DMS53 (cell line): ENCODE results near the gene HSDL2.
"Not testable (repeated sequence)": the region's sequence is repeated elsewhere in the genome, so short reads cannot be mapped to it uniquely, and the experiment has no call there.

ENCODE experiments used
- DNase-seq: peaks from one replicate; lab custom pipeline; 2025; lab: John Stamatoyannopoulos, UW

Gene HSDL2

DNA sequence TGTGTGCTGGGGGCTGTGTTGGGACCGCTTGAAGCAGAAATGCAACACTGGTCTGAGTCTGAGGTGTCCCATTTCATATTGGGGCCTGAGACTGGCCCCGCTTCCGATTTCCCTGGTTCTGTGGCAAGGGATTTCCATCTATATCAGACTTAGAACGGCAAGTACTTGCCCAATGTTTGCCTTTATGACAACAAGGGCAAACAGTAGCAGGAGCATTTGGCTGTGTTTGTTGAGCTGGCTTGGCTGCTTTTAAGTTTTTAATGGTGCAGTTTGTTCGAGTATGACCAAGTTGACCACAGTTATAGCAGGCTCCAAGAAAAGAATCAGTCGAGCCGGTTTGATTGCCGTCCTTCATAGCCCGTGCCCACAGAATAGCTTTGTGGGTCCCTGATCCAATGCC lies 17.0 kb downstream of the HSDL2 start:
- no peak for DNase-seq

DNA sequence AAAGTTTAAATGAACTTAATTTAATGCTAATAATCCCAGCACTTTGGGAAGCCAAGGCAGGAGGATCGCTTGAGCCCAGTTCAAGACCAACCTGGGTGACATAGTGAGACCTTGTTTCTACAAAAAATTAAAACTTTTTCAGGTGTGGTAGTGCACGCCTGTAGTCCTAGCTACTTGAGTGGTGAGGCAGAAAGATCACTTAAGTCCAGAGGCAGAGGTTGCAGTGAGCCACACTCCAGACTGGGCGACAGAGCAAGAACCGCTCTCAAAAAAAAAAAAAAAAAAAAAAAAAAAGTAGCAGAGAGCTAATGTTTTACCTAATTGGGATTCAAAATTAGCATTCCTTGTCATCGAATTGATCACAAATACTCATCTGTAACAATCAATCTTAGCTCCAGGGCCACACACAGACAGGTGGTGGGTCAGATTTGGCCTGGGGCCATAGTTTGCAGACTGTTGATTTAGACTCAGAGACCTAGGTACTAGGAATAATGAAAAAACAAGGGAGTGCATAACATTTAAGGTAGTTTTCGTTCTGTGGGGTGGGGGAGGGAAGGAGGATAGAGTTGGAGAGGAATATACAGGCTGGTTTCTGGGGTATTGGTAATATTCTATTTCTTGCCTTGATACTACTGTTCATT lies 21.4 kb downstream of the HSDL2 start:
- no peak for DNase-seq

DNA sequence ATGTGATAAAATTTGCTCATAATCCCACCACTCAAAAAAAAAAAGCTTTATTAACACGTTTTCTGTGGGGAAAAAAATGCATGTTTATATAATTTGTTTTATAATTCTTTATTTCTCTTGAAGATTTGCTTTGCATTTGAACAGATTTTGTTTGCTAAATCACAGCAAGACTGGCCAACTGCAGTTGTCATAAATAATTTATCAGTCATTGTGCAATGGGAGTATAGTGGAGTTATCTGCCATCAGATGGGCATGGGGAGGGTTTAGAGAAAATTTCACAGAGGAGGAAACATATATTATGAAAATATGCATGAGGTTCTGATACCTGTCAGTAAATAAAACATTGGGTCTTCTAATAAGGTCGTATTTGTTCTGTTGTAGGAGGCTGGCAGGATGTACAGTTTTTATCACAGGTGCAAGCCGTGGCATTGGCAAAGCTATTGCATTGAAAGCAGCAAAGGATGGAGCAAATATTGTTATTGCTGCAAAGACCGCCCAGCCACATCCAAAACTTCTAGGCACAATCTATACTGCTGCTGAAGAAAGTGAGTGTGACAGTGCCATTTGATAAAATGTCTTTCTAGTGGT lies 23.8 kb downstream of the HSDL2 start:
- DNase-seq, result no peak

DNA sequence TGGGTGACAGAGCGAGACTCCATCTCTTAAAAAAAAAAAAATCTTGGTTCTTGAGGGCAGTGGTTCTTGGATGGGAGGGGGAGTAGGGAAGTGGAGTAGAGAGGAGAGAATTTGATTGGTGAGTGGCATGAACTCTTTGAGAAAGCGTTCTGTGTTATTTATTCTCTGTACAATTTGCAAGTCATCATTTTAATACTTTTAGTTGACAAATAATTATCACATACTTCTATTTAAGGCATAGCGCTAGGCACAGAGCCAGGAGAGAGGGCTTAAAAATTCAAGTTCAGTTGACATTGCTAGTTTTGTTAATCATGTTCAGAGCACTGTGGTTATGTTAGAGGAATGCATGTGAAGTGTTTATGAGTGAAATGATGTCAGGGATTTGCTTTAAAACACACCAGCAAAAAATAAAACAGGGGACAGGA lies 24.6 kb downstream of the HSDL2 start:
- no peak for DNase-seq

DNA sequence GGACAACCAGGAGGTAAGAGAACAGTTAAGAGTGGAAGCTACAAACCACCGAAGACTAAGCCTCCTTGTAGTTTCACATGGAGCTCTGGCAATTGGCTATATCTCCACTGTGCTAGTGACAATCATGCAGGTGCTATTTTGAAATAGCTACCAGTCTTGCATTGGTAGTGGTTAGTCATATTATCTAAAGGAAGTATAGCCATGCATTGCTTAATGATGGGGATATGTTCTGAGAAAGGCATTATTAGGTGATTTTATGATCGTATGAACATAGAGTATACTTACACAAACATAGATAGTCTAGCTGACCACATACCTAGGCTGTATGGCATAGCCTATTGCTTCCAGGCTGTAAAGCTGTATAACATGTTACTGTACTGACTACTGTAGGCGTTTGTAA lies 28.4 kb downstream of the HSDL2 start:
- DNase-seq, result no peak

DNA sequence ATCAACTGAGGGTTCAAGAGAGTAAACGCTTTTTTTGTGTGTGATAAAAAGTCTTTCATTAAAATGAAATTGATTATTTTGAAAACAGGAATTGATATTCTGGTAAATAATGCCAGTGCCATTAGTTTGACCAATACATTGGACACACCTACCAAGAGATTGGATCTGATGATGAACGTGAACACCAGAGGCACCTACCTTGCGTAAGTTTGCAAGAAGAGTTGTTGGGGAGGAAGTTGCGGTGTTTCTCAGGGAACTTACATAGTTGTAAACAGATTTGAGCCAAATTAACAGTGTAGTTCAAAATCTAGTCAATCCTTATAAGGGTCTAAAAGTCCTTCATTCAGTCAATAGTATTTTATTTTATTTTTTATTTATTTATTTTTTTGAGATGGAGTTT lies 28.9 kb downstream of the HSDL2 start:
- DNase-seq, result no peak

DNA sequence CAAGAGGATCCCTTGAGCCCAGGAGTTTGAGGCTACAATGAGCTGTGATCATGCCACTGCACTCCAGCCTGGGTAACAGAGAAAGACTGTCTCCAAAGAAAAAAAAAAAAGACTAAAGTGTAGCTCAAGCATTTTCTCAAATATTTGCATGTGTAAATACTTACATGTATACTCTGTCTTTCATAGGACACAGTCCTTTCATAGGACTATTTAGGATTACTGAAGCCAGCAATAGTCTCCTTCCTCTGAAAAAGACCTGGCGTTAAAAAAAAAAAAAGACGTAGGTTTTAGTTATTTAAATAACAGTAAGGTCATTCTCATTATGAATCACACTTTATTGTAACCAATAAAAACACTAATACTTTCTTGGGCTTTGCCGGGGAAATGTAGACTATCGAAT lies 29.9 kb downstream of the HSDL2 start:
- no peak for DNase-seq

DNA sequence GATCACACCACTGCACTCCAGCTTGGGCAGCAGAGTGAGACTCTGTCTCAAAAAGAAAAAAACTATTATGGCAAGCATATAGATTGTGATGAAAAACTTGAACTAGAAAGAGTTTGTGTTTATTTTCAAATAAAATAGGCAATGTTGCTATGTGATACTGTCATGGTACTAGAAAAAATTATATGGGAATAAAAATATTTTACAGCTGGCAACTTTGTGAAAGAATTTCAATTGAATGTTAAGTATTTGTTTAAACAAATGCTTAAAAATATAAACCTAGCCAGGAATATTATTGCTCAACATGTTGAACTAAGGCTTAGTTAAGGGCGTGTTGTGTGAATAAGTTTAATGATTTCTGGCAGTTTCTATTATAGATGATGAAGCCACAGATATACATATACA lies 31.7 kb downstream of the HSDL2 start:
- DNase-seq, result no peak

DNA sequence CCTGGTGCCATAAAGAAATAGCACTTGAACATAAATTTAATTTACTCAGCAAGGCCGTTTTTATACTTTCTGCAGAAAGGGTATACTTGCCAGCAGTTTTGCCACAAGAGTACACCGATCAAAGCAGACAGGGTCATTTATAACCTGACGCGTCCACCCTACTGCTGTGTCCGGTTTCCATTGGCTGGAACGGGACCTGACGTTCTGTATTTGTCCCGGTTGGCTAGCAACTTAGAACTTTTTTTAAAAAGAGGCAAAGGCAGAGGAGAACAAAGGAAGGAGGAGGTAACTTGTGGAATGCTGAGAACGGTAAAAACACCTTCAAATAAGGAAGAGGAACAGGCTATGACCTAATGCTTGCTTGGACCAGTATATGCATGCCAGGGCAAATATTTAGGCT lies 33.8 kb downstream of the HSDL2 start:
- not testable (repeated sequence) for DNase-seq

DNA sequence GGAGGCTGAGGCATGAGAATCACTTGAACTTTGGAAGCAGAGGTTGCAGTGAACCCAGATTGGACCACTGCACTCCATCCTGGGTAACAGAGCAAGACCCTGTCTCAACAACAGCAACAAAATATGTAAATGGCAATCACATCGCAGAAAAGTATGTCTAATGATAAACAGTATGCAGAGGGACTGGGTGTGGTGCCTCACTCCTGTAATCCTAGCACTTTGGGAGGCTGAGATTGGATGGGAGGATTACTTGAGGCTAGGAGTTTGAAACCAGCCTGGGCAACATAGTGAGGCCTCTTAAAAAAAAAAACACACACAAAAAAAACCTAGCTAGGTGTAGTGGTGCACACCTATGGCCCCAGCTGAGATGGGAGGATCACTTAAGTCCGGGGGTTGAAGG lies 40.3 kb downstream of the HSDL2 start:
- no peak for DNase-seq

DNA sequence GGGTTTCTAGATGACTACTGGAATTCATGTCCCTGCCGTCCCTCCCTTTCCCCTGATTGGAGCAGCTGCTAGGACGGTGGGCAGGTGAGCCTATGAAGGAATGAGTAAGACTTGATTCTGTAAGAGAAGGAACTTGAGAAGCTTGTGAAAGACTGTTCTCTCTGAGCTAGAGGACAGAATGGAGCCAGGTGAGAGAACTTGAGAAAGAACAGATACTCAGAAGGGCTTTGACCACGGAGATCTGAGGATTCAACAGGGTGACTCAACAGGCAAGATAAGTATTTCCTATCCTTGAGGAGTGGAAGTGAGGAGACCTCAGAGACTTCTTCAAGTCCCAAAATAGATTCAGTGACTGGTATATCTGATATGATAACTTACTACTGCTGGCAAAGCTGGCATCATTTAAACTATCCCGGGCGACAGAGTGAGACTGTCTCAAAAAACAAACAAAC lies 41.9 kb downstream of the HSDL2 start:
- no peak for DNase-seq

DNA sequence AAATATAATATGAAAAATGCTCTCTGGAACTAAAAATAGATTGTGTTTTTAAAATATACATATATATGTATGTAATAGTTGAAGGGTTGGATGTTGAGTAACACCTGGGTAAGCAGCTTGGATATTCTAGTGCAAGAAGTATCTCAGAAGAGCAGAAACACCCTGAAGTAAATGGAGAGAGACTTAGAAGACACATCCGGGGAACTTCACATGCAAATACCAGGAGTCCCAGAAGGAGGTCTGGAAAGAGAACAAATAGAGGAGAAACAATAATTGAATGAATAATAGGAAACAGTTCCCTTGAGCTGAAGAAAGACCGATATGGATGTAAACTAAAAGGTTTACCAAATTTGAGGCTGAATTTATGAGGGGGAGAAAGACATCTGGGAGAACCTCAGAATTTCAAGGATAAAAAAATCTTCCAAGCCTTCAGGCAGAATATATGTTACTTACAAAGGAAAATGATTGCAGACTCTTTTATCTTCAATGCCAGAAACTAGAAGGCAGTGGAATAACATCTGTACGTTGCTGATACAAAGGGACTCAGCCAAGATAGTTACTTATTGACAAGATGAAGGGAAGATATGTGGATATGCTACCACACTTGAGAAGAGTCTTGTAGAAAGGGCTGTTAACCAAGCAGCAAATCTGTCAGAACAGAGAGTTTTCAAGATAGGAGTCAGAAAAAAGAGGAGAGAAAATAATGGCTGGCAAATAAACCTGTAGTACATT lies 42.7 kb downstream of the HSDL2 start:
- no peak for DNase-seq

DNA sequence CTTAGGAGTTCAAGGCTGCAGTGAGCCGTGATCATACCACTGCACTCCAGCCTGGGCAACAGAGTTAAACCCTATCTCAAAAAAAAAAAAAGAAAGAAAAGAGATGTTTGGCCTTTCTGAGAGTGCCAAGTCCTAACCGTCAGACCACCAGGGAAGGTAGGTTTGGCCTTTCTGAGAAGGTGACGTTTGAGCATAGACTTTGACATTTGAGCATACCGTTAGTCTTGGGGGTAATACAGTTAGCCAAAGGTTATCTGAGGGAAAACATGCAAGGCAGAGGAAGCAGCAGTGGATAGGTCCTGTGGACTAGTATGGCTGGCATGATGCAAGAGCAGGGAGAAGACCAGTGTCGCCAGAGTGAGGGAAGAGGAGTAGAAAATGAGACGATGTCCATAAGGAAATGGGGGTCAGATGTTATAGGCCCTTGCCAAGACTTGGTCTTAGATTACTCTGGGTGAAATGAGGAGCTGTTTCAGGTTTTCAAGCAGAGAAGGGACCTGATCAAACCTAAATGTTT lies 50.2 kb downstream of the HSDL2 start:
- no peak for DNase-seq

DNA sequence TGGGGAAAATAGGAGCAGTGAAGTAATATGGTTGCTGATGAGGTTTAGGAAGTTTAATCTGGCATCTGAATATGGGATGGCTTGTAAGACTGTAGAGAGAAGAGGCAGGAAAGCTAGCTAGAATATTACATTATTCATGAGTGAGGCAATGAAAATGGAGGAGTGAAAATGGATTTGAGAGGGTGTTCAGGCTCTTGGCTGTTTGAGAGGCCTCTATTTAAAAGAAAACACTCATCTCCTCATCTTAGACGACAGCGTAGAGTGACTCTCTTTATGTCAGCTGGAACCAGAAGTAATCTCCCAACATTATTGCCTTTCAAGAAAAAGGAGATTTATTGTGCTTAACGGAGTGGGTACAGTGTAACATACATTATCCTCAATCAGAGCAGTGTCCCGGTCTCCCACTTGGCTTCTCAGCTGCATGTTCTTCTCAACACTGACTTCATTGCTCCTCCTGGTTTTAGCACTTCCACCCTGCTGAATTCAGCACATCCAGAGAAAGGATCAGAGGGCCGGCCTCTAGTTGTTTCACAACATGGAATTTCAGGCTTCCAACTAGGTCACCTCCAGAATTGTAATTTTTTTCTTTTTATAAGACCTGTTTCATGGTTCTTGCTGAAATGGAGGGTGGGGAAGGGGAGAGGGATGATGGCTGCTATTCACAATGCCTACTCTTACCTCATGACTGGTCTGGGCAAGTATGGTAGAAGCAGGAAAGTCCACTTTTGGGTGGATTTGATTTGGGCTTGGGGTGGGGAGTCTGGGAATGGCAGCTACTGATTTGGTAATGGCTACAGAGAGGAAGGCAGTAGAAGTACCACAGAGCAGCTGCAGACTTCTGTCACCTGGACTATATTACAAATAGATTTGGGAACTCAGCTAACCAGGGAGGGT lies 53.8 kb downstream of the HSDL2 start:
- no peak for DNase-seq

DNA sequence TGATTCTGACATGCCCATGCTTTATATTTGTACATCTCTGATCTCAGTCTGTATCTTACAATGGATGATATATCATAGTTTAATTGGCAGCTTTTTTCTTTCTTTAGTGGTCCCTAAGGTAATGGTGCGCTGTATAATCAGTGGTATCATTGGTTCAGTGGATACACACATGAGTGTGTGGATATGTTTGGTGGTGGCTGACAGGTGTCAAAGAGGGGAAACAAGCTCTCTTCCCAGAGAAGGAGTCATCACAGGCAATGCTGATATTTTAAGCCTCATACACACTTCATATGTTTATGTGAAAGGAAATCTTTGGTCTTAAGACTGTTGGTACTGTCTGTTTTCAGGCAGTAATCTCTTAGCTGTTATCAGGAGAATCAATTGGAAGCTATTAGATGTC lies 54.6 kb downstream of the HSDL2 start:
- DNase-seq, result no peak

DNA sequence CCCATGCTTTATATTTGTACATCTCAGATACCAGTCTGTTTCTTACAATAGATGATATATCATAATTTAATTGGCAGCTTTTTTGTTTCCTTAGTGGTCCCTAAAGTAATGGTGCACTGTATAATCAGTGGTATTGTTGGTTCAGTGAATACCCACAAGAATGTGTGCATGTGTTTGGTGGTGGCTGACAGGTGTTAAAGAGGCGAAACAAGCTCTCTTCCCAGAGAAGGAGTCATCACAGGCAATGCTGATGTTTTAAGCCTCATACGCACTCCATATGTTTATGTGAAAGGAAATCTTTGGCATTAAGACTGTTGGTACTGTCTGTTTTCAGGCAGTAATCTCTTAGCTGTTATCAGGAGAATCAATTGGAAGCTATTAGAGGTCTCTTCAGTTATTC lies 57.5 kb downstream of the HSDL2 start:
- DNase-seq, result no peak

DNA sequence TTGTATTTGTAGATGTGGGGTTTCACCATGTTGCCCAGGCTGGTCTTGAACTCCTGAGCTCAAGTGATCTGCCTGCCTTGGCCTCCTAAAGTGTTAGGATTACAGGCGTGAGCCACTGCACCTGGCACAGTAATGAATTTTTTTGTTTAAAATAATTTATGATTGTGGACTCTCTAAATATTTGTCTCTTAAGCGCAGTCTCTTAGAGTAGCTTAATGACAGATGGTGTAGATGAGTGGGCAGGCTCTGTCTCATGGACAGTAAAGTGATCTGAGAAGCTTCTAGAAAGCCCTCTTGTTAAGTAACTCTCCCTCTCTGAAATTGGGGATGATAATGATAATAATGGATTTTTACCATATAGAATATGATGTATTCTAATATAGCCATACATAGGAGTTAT lies 59.3 kb downstream of the HSDL2 start:
- peak; percentile 76 for DNase-seq

DNA sequence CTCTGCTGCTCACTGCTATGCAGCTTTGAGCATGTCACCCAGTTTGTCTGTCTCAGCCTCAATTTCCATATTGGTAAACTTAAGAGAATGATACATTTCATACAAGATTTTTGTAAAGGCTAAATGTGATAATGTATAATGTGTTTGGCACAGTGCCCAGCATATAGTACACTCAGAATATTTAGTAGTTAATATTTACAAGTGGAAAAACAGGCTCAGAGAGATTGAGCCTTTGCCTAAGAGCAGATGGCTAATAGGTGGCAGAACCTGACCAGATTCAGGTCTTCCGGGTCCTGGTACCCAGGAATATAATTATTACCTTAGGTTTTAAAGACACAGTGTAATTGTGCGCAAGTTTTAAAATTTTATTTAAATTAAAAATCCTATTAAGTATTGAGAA lies 59.9 kb downstream of the HSDL2 start:
- DNase-seq, result peak; percentile 59

DNA sequence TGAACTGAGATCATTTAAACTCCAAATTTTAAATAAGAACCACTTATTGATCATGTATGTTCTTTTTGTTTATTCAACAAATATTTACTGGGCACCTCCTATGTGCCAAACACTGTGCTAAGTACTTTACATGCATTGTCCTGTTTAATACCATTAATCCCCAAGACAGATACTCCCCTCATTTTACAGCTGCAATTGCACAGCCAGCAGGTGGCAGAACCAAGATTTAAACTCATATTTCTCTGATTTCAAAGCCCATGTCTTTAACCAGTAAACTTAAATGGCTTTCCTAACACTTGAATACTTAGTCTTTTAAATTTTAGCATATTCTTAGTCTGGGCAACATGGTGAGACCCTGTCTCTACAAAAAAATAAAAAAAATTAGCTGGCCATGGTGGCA lies 63.3 kb downstream of the HSDL2 start:
- peak; percentile 11 for DNase-seq

DNA sequence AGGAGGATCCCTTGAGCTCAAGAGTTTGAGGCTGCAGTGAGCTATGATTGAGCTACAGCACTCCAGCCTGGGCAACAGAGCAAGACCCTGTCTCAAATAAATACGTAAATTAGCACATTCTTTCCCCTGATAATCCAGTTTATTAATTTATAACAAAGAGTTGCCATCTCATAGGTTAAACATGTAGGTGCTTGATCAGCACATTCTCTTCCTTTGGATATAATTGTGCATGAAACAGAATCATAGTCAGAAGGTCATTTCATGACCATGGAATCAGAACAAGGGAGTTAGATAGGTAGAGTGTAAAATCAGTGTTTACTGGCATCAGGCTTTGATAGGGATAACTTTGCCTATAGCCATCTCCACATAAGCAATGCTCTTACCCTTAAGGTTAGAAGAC lies 63.7 kb downstream of the HSDL2 start:
- DNase-seq, result no peak

DNA sequence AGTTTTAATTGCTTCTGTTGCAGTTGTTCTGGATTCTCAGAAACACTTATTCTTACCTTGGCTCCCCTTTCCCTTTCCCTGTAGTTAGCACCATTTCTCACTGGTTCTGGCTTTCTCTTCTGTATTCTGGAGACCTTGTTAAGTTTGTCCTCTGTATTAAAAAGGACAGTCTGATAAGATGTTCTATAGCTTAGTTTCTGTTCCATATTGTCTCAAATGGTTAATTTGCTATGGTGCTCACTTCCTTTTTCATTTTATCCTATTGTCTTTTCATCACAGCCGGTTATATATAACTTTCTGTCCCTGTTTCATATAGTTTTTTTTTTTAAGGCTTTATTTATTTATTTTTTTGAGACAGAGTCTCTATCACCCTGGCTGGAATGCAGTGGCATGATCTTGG lies 65.3 kb downstream of the HSDL2 start:
- DNase-seq, result no peak

DNA sequence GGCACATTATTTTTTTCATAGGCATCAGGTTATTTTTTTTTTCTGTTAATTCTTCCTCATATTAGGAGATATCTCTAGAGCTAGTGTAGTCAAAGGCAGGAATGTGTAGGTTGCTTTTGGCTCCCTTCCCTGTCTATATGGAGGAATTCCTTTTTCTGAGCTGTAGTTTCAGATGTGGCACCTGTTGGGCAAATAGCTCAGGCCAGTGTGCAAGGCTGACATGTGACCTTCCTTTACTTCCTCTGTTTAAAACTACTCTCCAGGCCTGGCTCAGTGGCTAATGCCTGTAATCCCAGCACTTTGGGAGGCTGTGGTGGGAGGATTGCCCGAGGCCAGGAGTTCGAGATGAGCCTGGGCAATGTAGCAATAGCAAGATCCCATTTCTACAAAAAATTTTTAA lies 66.2 kb downstream of the HSDL2 start:
- DNase-seq, result no peak
